GM21515 (cell line): ENCODE measurements around the gene MARS1.
"Not testable (repeated sequence)": the region's sequence is repeated elsewhere in the genome, so short reads cannot be mapped to it uniquely, and the experiment has no call there.

Experiments
- ATAC-seq: cut with Tn5 transposase; IDR thresholded peaks from one replicate; pipeline ENCODE4 v1.9.1; 2021; ENCODE audit not compliant: unreplicated experiment

The MARS1 gene

GRCh38 chr12:57487597-57488401 lies at the start of gene MARS1:
MARS1 (plus strand) TSS chr12:57488068; CDS start chr12:57488091, 23 bp downstream.
- ATAC-seq = peak; percentile 91

GRCh38 chr12:57438400-57438799 lies 49.5 kb upstream of the MARS1 start:
- ATAC-seq = no peak

- no peak for ATAC-seq
Measured at GRCh38 chr12:57439762-57440266, 48.1 kb upstream of the MARS1 start.

- ATAC-seq = not testable (repeated sequence)
Measured at GRCh38 chr12:57441393-57441792, 46.5 kb upstream of the MARS1 start.

- no peak for ATAC-seq
Measured at GRCh38 chr12:57441846-57442427, 45.9 kb upstream of the MARS1 start.

- not testable (repeated sequence) for ATAC-seq
Measured at GRCh38 chr12:57444337-57444736, 43.5 kb upstream of the MARS1 start.

GRCh38 chr12:57444744-57445143 lies 43.1 kb upstream of the MARS1 start:
- ATAC-seq = no peak

- no peak for ATAC-seq
Measured at GRCh38 chr12:57446292-57446960, 41.4 kb upstream of the MARS1 start.

GRCh38 chr12:57448669-57449068 lies 39.2 kb upstream of the MARS1 start:
- no peak for ATAC-seq

GRCh38 chr12:57449375-57449774 lies 38.5 kb upstream of the MARS1 start:
- no peak for ATAC-seq

- ATAC-seq = no peak
Measured at GRCh38 chr12:57450057-57450456, 37.8 kb upstream of the MARS1 start.

GRCh38 chr12:57451233-57451778 lies 36.6 kb upstream of the MARS1 start:
- no peak for ATAC-seq

- no peak for ATAC-seq
Measured at GRCh38 chr12:57452181-57452936, 35.5 kb upstream of the MARS1 start.

GRCh38 chr12:57452937-57453509 lies 34.8 kb upstream of the MARS1 start:
- no peak for ATAC-seq

- no peak for ATAC-seq
Measured at GRCh38 chr12:57454213-57454565, 33.7 kb upstream of the MARS1 start.

- ATAC-seq = no peak
Measured at GRCh38 chr12:57454566-57455373, 33.1 kb upstream of the MARS1 start, which contains the start of gene INHBE. INHBE (plus strand) TSS chr12:57455307; CDS start chr12:57455537, 230 bp downstream.

GRCh38 chr12:57455374-57456144 lies 32.3 kb upstream of the MARS1 start:
- ATAC-seq = no peak

- ATAC-seq = no peak
Measured at GRCh38 chr12:57456145-57456700, 31.6 kb upstream of the MARS1 start.
